Fibroblast of mammary gland (primary cell): Measurements from ENCODE around the gene GRIN3B.
A peak's percentile ranks its signal among the peaks of the same experiment; 100 is the strongest.

Experiments used
- DNase-seq: peaks from one replicate; pipeline ENCODE4 v3.0.0-alpha.2; 2010; ENCODE audit warnings: low read depth
- H3K4me3 ChIP-seq: 2 replicates; pipeline ENCODE4 v1.5.1; 2011; ENCODE audit warnings: low read depth, mild to moderate bottlenecking, low read length, moderate library complexity; ENCODE audit not compliant: control insufficient read depth
- CTCF ChIP-seq: conservative IDR thresholded peaks from 2 replicates; pipeline ENCODE4 v1.5.1; 2011; ENCODE audit warnings: low read depth, low read length, inconsistent platforms; ENCODE audit not compliant: control insufficient read depth, insufficient read depth

The GRIN3B gene

GRCh38 chr19:1017115-1017905 is 17.1 kb downstream of the GRIN3B start:
- no peak for TF ChIP-seq CTCF
- no peak for DNase-seq
- no peak overlapping the region for H3K4me3 ChIP-seq

GRCh38 chr19:1017906-1018305 is 17.7 kb downstream of the GRIN3B start:
- no peak for TF ChIP-seq CTCF
- H3K4me3 ChIP-seq, result no peak overlapping the region
- DNase-seq, result no peak

- H3K4me3 ChIP-seq, result no peak overlapping the region
- no peak for TF ChIP-seq CTCF
- DNase-seq, result no peak
These were observed 18.2 kb downstream of the GRIN3B start for GRCh38 chr19:1018393-1018792.

GRCh38 chr19:1018932-1019615 is 18.9 kb downstream of the GRIN3B start:
- TF ChIP-seq CTCF, result no peak
- peak overlapping the region; percentile 90 for H3K4me3 ChIP-seq
- DNase-seq, result no peak

GRCh38 chr19:1019616-1019961 is 19.4 kb downstream of the GRIN3B start:
- no peak for TF ChIP-seq CTCF
- no peak for DNase-seq
- H3K4me3 ChIP-seq, result peak overlapping the region; percentile 90

GRCh38 chr19:1019980-1020867 is 20.0 kb downstream of the GRIN3B start:
- no peak for DNase-seq

More at GRCh38 chr19:1019980-1020867, 20.0 kb downstream of the GRIN3B start:
- no peak for TF ChIP-seq CTCF
- peak overlapping the region; percentile 90 for H3K4me3 ChIP-seq
